ENCODE measurements around the gene CCSAP. TPM values are rescaled to one million over a fixed set of nuclear protein-coding genes. Genes with fewer than 3 reads are reported as not detected.

CCSAP gene
- total RNA-seq, 1 experiment from 2014 or later = 8.6 TPM

- TF ChIP-seq ZMAT4 (CRISPR knock-in tag; IDR thresholded peaks at IDR 0.05) = no peak
- no peak for TF ChIP-seq ZNF423 (CRISPR knock-in tag; IDR thresholded peaks at IDR 0.05)
- TF ChIP-seq EMX1 (CRISPR knock-in tag; IDR thresholded peaks at IDR 0.05) = no peak
- TF ChIP-seq NFE2L1 (CRISPR knock-in tag; IDR thresholded peaks at IDR 0.05) = no peak
- TF ChIP-seq ATF6 (CRISPR knock-in tag; IDR thresholded peaks at IDR 0.05) = no peak
- TF ChIP-seq GRHL2 (CRISPR knock-in tag; IDR thresholded peaks at IDR 0.05; ENCODE audit: insufficient replicate concordance, severe bottlenecking) = no peak
- no peak for TF ChIP-seq TCF7 (CRISPR knock-in tag; IDR thresholded peaks at IDR 0.05; ENCODE audit: low read depth)
- TF ChIP-seq TP53 (CRISPR knock-in tag; IDR thresholded peaks at IDR 0.05) = no peak
Measured at GRCh38 chr1:229339086-229339485, 3.8 kb downstream of the CCSAP start (continued).

- H3K36me3 Mint-ChIP-seq = peaks cover 11% of the 10 kb centered on the region; the same call in 1 of the 2 replicates
- H3K27ac Mint-ChIP-seq = no peak overlapping the region
- ATAC-seq = no peak
- peaks cover 12% of the 10 kb centered on the region for H3K27me3 Mint-ChIP-seq (ENCODE audit: low read depth)
- H3K9me3 Mint-ChIP-seq = peaks cover 6% of the 10 kb centered on the region; the same call in 1 of the 2 replicates
- no peak overlapping the region for H3K4me3 Mint-ChIP-seq
- H3K4me1 Mint-ChIP-seq = peaks cover 27% of the 10 kb centered on the region
- ChIA-PET CTCF (interaction anchor here (1.7 to 1.8 kb wide), 2 partner anchors 17 to 146 kb away, joined by 4 to 5 read pairs; no protein-coding TSS in a partner anchor), POLR2A (no interaction called here)
- no peak for DNase-seq (ENCODE audit: low spot score)
- TF ChIP-seq PRRX2 (CRISPR knock-in tag; IDR thresholded peaks at IDR 0.05) (no peak), NFE2L1 (CRISPR knock-in tag; IDR thresholded peaks at IDR 0.05) (no peak), NR1H2 (CRISPR knock-in tag; IDR thresholded peaks at IDR 0.05) (no peak), NFATC4 (CRISPR knock-in tag; IDR thresholded peaks at IDR 0.05) (no peak), NR3C1 (CRISPR knock-in tag; conservative IDR thresholded peaks at IDR 0.05; ENCODE audit: low read depth) (no peak), ZBTB43 (CRISPR knock-in tag; IDR thresholded peaks at IDR 0.05) (no peak), ATF6 (CRISPR knock-in tag; IDR thresholded peaks at IDR 0.05) (no peak), NR2C2 (CRISPR knock-in tag; IDR thresholded peaks at IDR 0.05) (no peak)
Measured at GRCh38 chr1:229336345-229336744, 6.5 kb downstream of the CCSAP start.

GRCh38 chr1:229334716-229335115 is 8.1 kb downstream of the CCSAP start:
- ATAC-seq = no peak
- ChIA-PET CTCF (no interaction called here), POLR2A (no interaction called here)
- peaks cover 13% of the 10 kb centered on the region for H3K4me1 Mint-ChIP-seq
- no peak overlapping the region for H3K4me3 Mint-ChIP-seq
- no peak overlapping the region for H3K27ac Mint-ChIP-seq
- peaks cover 11% of the 10 kb centered on the region; the same call in 1 of the 2 replicates for H3K36me3 Mint-ChIP-seq
- H3K9me3 Mint-ChIP-seq = peaks cover 6% of the 10 kb centered on the region; the same call in 1 of the 2 replicates
- DNase-seq (ENCODE audit: low spot score) = no peak
- H3K27me3 Mint-ChIP-seq (ENCODE audit: low read depth) = no peaks in the 10 kb centered on the region
- no peak for TF ChIP-seq ELF4 (CRISPR knock-in tag; IDR thresholded peaks at IDR 0.05; ENCODE audit: low read depth)
- no peak for TF ChIP-seq JUN (CRISPR knock-in tag; IDR thresholded peaks at IDR 0.05)
- no peak for TF ChIP-seq E2F5 (CRISPR knock-in tag; IDR thresholded peaks at IDR 0.05)
- TF ChIP-seq CREB1 (CRISPR knock-in tag; IDR thresholded peaks at IDR 0.05) = no peak
- no peak for TF ChIP-seq GRHL2 (CRISPR knock-in tag; IDR thresholded peaks at IDR 0.05; ENCODE audit: insufficient replicate concordance, severe bottlenecking)
- no peak for TF ChIP-seq NFE2L1 (CRISPR knock-in tag; IDR thresholded peaks at IDR 0.05)
- no peak for TF ChIP-seq FOXK1 (CRISPR knock-in tag; IDR thresholded peaks at IDR 0.05)
- no peak for TF ChIP-seq ZNF281 (CRISPR knock-in tag; IDR thresholded peaks at IDR 0.05)
- no peak for TF ChIP-seq TCF7 (CRISPR knock-in tag; IDR thresholded peaks at IDR 0.05; ENCODE audit: low read depth)
- no peak for TF ChIP-seq ZNF317 (CRISPR knock-in tag; IDR thresholded peaks at IDR 0.05; ENCODE audit: borderline replicate concordance, low read depth)
- no peak for TF ChIP-seq ZSCAN18 (CRISPR knock-in tag; IDR thresholded peaks at IDR 0.05)
- TF ChIP-seq NR1H2 (CRISPR knock-in tag; IDR thresholded peaks at IDR 0.05) = no peak
- no peak for TF ChIP-seq ZNF263 (CRISPR knock-in tag; IDR thresholded peaks at IDR 0.05; ENCODE audit: low read depth)
